Psoas muscle (tissue), 8 donors: ENCODE data around the gene HMCN1. TPM values are rescaled to one million over a fixed set of nuclear protein-coding genes. Genes with fewer than 3 reads are reported as not detected.

Experiments
- ATAC-seq, 4 donors: fragments of 200-7000 bp; cut with Tn5 transposase; one replicate each; pipeline ENCODE4 v1.9.1; 2020; ENCODE audit warnings: moderate library complexity in 3 of 4, mild to moderate bottlenecking in 2 of 4
- DNase-seq, 2 donors: peaks; one replicate each; pipeline ENCODE4 v3.0.0-alpha.2; 2020
- H3K27ac ChIP-seq: fragments of 200-600 bp; one replicate; pipeline ENCODE4 v1.8.0; 2022
- H3K27me3 ChIP-seq, 3 donors: fragments of 200-600 bp in 1 of 3; one replicate each; pipeline versions ENCODE4 v1.6.1 to v1.8.0; 2013 to 2022; ENCODE audit warnings: low read length in 2 of 3, mild to moderate bottlenecking in 2 of 3, moderate library complexity in 1 of 3; ENCODE audit not compliant: insufficient read depth in 3 of 3
- H3K36me3 ChIP-seq, 2 donors: fragments of 200-600 bp in 1 of 2; one replicate each; pipeline versions ENCODE4 v1.6.1 to v1.8.0; 2013 to 2022; ENCODE audit warnings: low read depth in 1 of 2, mild to moderate bottlenecking in 1 of 2, moderate library complexity in 1 of 2; ENCODE audit not compliant: insufficient read depth in 1 of 2
- H3K4me1 ChIP-seq: fragments of 200-600 bp; one replicate; pipeline ENCODE4 v1.8.0; 2022
- H3K4me3 ChIP-seq: fragments of 200-600 bp; one replicate; pipeline ENCODE4 v1.8.0; 2022; ENCODE audit warnings: mild to moderate bottlenecking
- H3K9me3 ChIP-seq: fragments of 200-600 bp; one replicate; pipeline ENCODE4 v1.8.0; 2022
- CTCF ChIP-seq: fragments of 200-600 bp; IDR thresholded peaks from one replicate; pipeline ENCODE4 v1.8.0; 2022; ENCODE audit warnings: antibody characterized with exemption
- WGBS, 3 donors: extraction: QIAGEN DNeasy Blood & Tissue Kit; methylation state at CpG; one replicate each; pipeline versions ENCODE4 v1.1.6 to v1.1.7; 2013; 5-methylcytosine and 5-hydroxymethylcytosine counted together
- intact Hi-C, 2 donors: fragments of 100-400 bp; cut with DNase I; formaldehyde crosslinking; loops; one replicate each; pipeline versions ENCODE4 v1.11.0 to v1.14.2; 2022
- polyA plus RNA-seq, 3 donors: library from polyadenylated mRNA; stranded (reverse); fragments of 200-250 nt; gene quantifications; one replicate each; pipeline ENCODE4 v1.2.3, GENCODE V29; 2013
- total RNA-seq, 4 donors: library from RNA; stranded (reverse); fragmentation: NEBNext Ultra II Directional in 2 of 4; extraction: Animal tissue kit (Norgen Biotek cat#: 25700) in 2 of 4; gene quantifications; one replicate each; pipeline versions ENCODE4 v1.2.1 to v1.2.4, GENCODE V29; 2021 to 2023
- donor health status: healthy with polysubstance abuse.
- donor health status: DM: no; HTN: no; CAD: no; lungs with moderate emphysema.
- donor health status: Bipolar disorder and iron deficiency.
- donor health status: healthy.
- donor health status: DM: yes; HTN: yes; CAD: no.
- donor health status: DM: no; HTN: no; CAD: no.
- donor health status: DM: no; HTN: no; CAD: no.
- donor health status: DM: yes; HTN: yes; CAD: no.

The HMCN1 gene
- total and polyA plus RNA-seq, 7 donors = 1.3 to 6.5 (median 1.8) TPM

GRCh38 chr1:185912504-185912903, 178.3 kb downstream of the HMCN1 start:
- Histone ChIP-seq H3K9me3 (no peaks in the 10 kb centered on the region), H3K36me3 (no peaks in the 10 kb centered on the region), H3K4me1 (no peaks in the 10 kb centered on the region), H3K27ac (no peak overlapping the region), H3K27me3 (no peaks in the 10 kb centered on the region), H3K4me3 (no peak overlapping the region)
- WGBS, 3 donors = 25 to 31% (median 29%) methylated on average over 2 of the region's 2 CpGs
- no peak for DNase-seq
- no peak for TF ChIP-seq CTCF
- ATAC-seq = no peak
- intact Hi-C loops = no loop called here

- no peak for TF ChIP-seq CTCF
- H3K4me3 ChIP-seq = no peak overlapping the region
- no peaks in the 10 kb centered on the region for H3K9me3 ChIP-seq
- H3K4me1 ChIP-seq = no peaks in the 10 kb centered on the region
- intact Hi-C loops = no loop called here
- no peaks in the 10 kb centered on the region for H3K27me3 ChIP-seq
- H3K36me3 ChIP-seq = no peaks in the 10 kb centered on the region
- H3K27ac ChIP-seq = no peak overlapping the region
- WGBS, 3 donors = 87 to 97% (median 93%) methylated on average over 1 of the region's 1 CpG
- ATAC-seq = no peak
- DNase-seq = no peak
These were observed 179.9 kb downstream of the HMCN1 start for GRCh38 chr1:185914089-185914488.

GRCh38 chr1:185916861-185917260, 182.7 kb downstream of the HMCN1 start:
- Histone ChIP-seq H3K9me3 (no peaks in the 10 kb centered on the region), H3K36me3 (no peaks in the 10 kb centered on the region), H3K4me3 (no peak overlapping the region), H3K27ac (no peak overlapping the region), H3K4me1 (no peaks in the 10 kb centered on the region), H3K27me3 (no peaks in the 10 kb centered on the region)
- DNase-seq (no peak), ATAC-seq (no peak)
- no peak for TF ChIP-seq CTCF
- intact Hi-C loops = no loop called here

GRCh38 chr1:185917646-185918045, 183.5 kb downstream of the HMCN1 start:
- Histone ChIP-seq H3K27me3 (no peaks in the 10 kb centered on the region), H3K36me3 (no peaks in the 10 kb centered on the region), H3K4me3 (no peak overlapping the region), H3K9me3 (no peaks in the 10 kb centered on the region), H3K27ac (no peak overlapping the region), H3K4me1 (no peaks in the 10 kb centered on the region)
- no peak for DNase-seq
- no peak for TF ChIP-seq CTCF
- ATAC-seq = no peak
- intact Hi-C loops = no loop called here
- WGBS, 3 donors = 67 to 73% (median 68%) methylated on average over 3 of the region's 3 CpGs

GRCh38 chr1:185920602-185921001, 186.4 kb downstream of the HMCN1 start:
- ATAC-seq (no peak), DNase-seq (no peak)
- Histone ChIP-seq H3K4me1 (no peaks in the 10 kb centered on the region), H3K27me3 (no peaks in the 10 kb centered on the region), H3K27ac (no peak overlapping the region), H3K4me3 (no peak overlapping the region), H3K36me3 (no peaks in the 10 kb centered on the region), H3K9me3 (no peaks in the 10 kb centered on the region)
- TF ChIP-seq CTCF = no peak
- 37 to 46% (median 37%) methylated on average over 3 of the region's 3 CpGs for WGBS, 3 donors
- intact Hi-C loops = no loop called here
